Right cardiac atrium (tissue), 5 donors: ENCODE measurements around the gene SPRED2. TPM values are rescaled to one million over a fixed set of nuclear protein-coding genes. Genes with fewer than 3 reads are reported as not detected.

Experiments
- ATAC-seq, 2 donors: fragments of 200-7000 bp; cut with Tn5 transposase; one replicate each; pipeline versions ENCODE4 v1.8.0 to v1.9.1; 2020; ENCODE audit warnings: moderate library complexity in 2 of 2, mild to moderate bottlenecking in 1 of 2
- DNase-seq, 3 donors: peaks; one replicate each; pipeline ENCODE4 v3.0.0-alpha.2; 2020
- H3K27ac ChIP-seq: one replicate; pipeline ENCODE4 v1.5.1; 2013; ENCODE audit warnings: mild to moderate bottlenecking, low read length, control low read depth, moderate library complexity
- H3K27me3 ChIP-seq: one replicate; pipeline ENCODE4 v1.6.1; 2013; ENCODE audit not compliant: control insufficient read depth, insufficient read depth
- H3K4me1 ChIP-seq: one replicate; pipeline ENCODE4 v1.6.1; 2013; ENCODE audit warnings: low read length; ENCODE audit not compliant: control insufficient read depth, insufficient read depth
- H3K4me3 ChIP-seq: one replicate; pipeline ENCODE4 v1.5.1; 2013; ENCODE audit warnings: low read length, control low read depth
- H3K9me3 ChIP-seq: one replicate; pipeline ENCODE4 v1.6.1; 2013; ENCODE audit warnings: low read length; ENCODE audit not compliant: control insufficient read depth
- WGBS: extraction: QIAGEN DNeasy Blood & Tissue Kit; methylation state at CpG from one replicate; pipeline ENCODE4 v1.1.7; 2013; 5-methylcytosine and 5-hydroxymethylcytosine counted together
- intact Hi-C, 4 donors: fragments of 100-400 bp; cut with DNase I; formaldehyde crosslinking; loops; one replicate each; pipeline versions ENCODE4 v1.11.0 to v1.14.0; 2022 to 2023
- polyA plus RNA-seq: library from polyadenylated mRNA; stranded (reverse); fragments of 200-250 nt; gene quantifications from one replicate; pipeline ENCODE4 v1.2.3, GENCODE V29; 2013
- total RNA-seq, 4 donors: library from RNA; stranded (reverse); fragmentation: NEBNext Ultra II Directional; extraction: Animal tissue kit (Norgen Biotek cat#: 25700); gene quantifications; one replicate each; pipeline ENCODE4 v1.2.1, GENCODE V29; 2021
- donor health status: healthy with polysubstance abuse.
- donor health status: DM: no; HTN: yes; CAD: no.
- donor health status: DM: no; HTN: no; CAD: no.
- donor health status: DM: no; HTN: yes; CAD: no; lungs with severe emphysema.
- donor health status: DM: yes; HTN: yes; CAD: no.

SPRED2 gene
- total and polyA plus RNA-seq, 5 donors, result 9.2 to 17.9 (median 15.3) TPM

DNA sequence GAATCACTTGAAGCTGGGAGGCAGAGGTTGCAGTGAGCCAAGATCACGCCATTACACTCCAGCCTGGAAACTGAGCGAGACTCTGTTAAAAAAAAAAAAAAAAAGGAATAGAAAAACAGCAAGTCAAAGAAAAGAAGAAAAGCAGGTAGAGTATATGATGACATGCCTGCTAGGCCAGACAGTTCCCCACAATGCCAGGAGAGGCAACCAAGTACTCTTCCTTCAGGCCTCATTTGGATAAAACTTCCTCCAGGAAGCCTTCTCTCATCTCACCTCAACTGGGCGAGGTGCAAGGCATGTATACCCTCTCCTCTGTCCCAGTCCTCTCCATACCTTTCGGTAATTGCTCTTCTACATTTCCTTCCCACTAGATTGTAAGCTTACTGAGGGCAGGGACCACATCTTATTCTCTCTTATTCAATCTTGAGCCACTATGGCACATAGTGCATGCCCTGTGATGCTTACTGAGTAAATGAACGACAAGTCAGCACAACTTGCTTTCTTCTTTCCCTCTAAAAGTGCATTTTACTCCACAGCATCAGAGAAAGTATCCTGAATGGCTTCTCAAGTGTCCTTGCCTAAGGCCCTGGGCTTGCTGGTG is 10.1 kb upstream of the SPRED2 start:
- intact Hi-C loops, result no loop called here
- DNase-seq (no peak), ATAC-seq (no peak)
- WGBS, result 95% methylated on average over 5 of the region's 5 CpGs
- H3K4me1 ChIP-seq, result no peaks in the 10 kb centered on the region
- no peak overlapping the region for H3K27ac ChIP-seq
- H3K4me3 ChIP-seq, result no peak overlapping the region
- H3K27me3 ChIP-seq, result no peaks in the 10 kb centered on the region
- no peaks in the 10 kb centered on the region for H3K9me3 ChIP-seq

GRCh38 chr2:65438137-65438899 is 5.9 kb upstream of the SPRED2 start:
- intact Hi-C loops, result loop anchor here in 3 of 4 donors (5.0 to 10.0 kb wide), 5 partner anchors 64 to 164 kb away; no protein-coding TSS in a partner anchor
- ATAC-seq, result no peak
- Histone ChIP-seq H3K9me3 (no peaks in the 10 kb centered on the region), H3K4me3 (no peak overlapping the region), H3K27me3 (no peaks in the 10 kb centered on the region), H3K4me1 (peaks cover 6% of the 10 kb centered on the region), H3K27ac (no peak overlapping the region)
- WGBS, result 97% methylated on average over 2 of the region's 2 CpGs
- DNase-seq, result no peak

GRCh38 chr2:65437392-65438135 is 5.2 kb upstream of the SPRED2 start:
- 91% methylated on average over 9 of the region's 9 CpGs for WGBS
- H3K27me3 ChIP-seq, result no peaks in the 10 kb centered on the region
- H3K4me1 ChIP-seq, result peaks cover 6% of the 10 kb centered on the region
- intact Hi-C loops, result loop anchor here in 3 of 4 donors (5.0 to 10.0 kb wide), 5 partner anchors 63 to 163 kb away; no protein-coding TSS in a partner anchor
- H3K4me3 ChIP-seq, result no peak overlapping the region
- DNase-seq (no peak), ATAC-seq (no peak)
- no peak overlapping the region for H3K27ac ChIP-seq
- no peaks in the 10 kb centered on the region for H3K9me3 ChIP-seq

DNA sequence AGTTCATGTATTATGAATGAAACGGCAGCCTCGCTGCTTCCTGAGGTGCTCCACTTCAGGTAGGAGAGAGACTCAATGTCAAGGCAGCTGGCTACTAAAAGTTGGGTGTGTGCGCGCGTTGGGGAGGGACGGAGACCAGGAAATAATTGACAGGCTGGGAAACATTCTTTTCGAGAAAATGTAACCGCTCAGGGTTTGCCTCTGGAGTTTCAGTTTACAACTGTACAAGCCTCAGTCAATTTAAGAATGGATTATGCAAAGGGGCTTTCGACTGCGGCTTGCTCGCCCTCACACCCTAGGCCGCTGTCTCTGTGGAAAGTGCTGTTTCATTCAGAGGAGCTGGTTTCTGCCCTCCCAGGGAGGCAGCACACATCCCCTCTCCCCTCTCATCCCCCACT is 4.4 kb upstream of the SPRED2 start:
- Histone ChIP-seq H3K27me3 (no peaks in the 10 kb centered on the region), H3K27ac (peak overlapping the region; percentile 76), H3K9me3 (no peaks in the 10 kb centered on the region), H3K4me3 (peak overlapping the region; percentile 71), H3K4me1 (peaks cover 6% of the 10 kb centered on the region)
- intact Hi-C loops, result loop anchor here in 3 of 4 donors (5.0 to 10.0 kb wide), 5 partner anchors 62 to 162 kb away; no protein-coding TSS in a partner anchor
- 5% methylated on average over 12 of the region's 12 CpGs for WGBS
- DNase-seq (no peak), ATAC-seq (no peak)

DNA sequence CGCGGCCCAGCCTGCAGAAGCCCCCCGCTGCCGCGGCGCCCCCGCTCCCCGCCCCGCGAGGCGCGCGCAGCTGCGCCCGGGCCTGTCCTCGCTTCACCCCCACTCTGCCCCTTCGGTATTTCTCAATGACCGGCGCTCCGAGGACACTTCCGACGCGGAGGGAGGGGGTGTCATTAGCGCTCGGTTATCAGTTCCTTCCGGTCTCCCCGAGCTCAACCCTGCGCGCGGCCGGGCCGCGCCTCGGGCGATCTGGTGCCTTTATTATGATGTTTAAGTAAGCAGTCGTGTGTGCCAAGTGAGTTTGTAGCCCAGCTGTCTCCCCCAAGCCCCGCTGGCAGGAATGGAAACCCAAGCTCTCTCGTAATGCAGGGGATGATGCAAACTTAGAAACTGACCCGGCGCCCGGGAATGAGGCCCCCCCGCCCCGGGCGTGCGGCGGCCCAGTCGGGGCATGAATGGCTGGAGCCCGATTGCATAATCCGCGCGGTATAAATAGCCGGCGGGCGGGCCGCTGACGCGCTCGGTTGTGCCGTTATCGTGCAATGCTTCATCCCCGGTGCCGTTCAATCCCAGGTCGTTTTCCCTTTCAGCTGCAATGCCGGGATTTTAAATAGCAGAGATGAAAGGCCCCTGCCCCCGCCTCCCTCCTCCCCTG is 3.9 kb upstream of the SPRED2 start:
- Histone ChIP-seq H3K27ac (peak overlapping the region; percentile 76), H3K27me3 (no peaks in the 10 kb centered on the region), H3K4me1 (peaks cover 6% of the 10 kb centered on the region), H3K4me3 (peak overlapping the region; percentile 71), H3K9me3 (no peaks in the 10 kb centered on the region)
- ATAC-seq, result peak; percentile 83 to 84
- WGBS, result under 1% methylated on average over 65 of the region's 65 CpGs
- DNase-seq, result peak; percentile 95 to 97 (median 96)
- intact Hi-C loops, result loop anchor here in 3 of 4 donors (5.0 to 10.0 kb wide), 5 partner anchors 61 to 161 kb away; no protein-coding TSS in a partner anchor

DNA sequence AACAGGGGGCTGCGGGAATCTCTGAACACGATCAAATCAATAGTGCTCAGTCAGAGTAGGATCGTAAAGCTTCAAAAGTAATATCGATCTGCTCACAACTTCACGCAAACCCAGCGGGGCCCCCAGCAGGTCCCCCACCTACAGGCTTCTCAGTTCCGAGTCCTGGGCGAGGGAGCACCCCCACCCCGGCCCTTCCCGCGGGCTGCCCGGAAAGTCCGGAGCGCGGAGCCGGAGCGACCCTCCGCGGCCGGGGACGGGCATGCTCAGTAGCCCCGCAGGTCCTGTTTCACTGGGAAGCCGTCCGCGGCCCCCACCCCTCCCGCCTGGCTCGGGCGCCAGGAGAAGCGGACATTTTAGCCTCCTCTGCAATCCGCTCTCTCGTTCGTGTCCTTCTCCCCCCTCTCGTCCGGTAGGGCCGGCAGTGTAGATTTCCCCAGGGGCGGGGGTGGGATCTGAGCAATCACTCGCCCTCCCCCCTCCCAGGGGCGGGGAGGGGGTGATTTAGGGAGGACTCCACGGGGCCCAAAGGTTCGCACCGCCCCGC is 3.3 kb upstream of the SPRED2 start:
- intact Hi-C loops, result loop anchor here in 3 of 4 donors (5.0 to 10.0 kb wide), 5 partner anchors 61 to 161 kb away; no protein-coding TSS in a partner anchor
- Histone ChIP-seq H3K9me3 (no peaks in the 10 kb centered on the region), H3K27me3 (no peaks in the 10 kb centered on the region), H3K4me1 (peaks cover 6% of the 10 kb centered on the region), H3K27ac (peak overlapping the region; percentile 76), H3K4me3 (peak overlapping the region; percentile 71)
- WGBS, result under 1% methylated on average over 41 of the region's 42 CpGs
- ATAC-seq (peak; percentile 67 to 79), DNase-seq (peak; percentile 90 to 96 (median 95))

DNA sequence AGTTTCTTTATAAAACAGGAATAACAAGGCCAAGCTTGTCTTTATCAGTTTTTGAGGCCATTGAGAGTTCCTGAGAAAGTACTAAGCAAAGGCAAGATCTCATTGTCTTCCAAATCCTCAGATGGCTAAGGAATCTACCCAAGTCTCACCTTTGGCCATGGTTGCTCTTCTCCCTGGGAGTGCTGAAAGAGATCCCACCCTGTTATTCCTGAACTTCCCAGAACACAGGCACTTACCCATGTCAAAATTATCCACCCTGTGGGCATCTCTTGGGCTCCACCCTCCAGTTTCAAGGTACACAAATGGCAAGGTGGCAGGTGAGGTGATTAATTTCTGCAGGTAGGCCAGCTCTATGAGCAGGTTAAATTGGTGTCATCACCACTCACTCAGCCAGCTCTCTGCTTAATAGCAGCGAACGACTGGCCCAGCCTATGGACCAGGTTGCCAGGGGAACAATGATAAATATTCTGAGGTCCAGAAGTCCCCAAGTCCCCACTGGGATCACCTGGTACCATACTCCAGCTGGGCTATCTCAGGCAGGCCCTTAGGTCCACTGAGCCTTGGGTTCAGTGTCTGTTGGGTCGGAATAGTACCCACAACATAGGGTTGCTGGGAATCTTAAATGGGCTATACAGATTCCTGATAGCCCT is 2.3 kb upstream of the SPRED2 start:
- peaks cover 6% of the 10 kb centered on the region for H3K4me1 ChIP-seq
- ATAC-seq (no peak), DNase-seq (no peak)
- intact Hi-C loops, result loop anchor here in 3 of 4 donors (5.0 to 10.0 kb wide), 6 partner anchors 60 to 167 kb away; no protein-coding TSS in a partner anchor
- no peaks in the 10 kb centered on the region for H3K9me3 ChIP-seq
- no peak overlapping the region for H3K27ac ChIP-seq
- no peaks in the 10 kb centered on the region for H3K27me3 ChIP-seq
- WGBS, result 56% methylated on average over 3 of the region's 3 CpGs
- H3K4me3 ChIP-seq, result no peak overlapping the region

DNA sequence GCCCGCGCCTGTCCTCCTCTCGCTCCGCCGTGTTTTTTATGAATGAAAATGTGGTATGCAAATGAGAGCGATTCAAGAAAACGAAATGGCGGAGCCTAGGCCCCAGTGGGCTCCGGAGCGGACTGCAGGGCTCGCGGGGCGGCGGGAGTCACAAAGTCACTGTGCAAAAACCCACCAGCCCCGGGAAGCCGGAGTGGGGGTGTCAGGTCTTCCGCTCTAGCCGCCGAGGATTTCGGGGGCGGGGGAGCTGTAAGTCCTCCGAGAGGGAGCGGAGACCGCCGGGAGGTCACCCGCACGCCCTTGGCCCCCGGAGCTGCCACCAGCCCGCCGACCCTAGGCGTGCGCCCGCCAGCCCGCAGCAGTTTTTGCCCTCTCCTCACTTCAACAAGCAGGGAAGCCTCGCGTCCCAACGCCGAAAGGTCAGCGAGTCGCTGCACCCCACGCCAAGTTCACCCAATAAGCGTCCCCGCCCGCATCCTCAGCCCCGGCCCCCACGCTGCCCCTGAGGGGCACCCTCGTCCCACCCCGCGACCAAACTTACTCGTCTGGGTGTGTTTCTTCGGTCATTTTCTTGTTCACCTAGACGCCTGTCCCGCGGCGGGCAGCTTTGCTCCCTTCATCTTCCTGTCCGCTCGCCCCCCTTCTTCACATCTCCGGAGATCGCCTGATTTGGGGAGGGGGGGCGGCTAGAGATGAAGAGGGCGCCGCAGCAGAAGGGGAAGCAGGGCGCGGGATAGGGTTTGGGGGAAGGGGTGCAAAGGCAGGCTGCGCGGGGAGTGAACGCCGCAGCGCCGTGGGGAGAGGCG is 775 bp downstream of the SPRED2 start:
- DNase-seq (peak; percentile 46 to 77 (median 74)), ATAC-seq (peak in 1 of 2 donors; percentile 1)
- H3K9me3 ChIP-seq, result no peaks in the 10 kb centered on the region
- no peaks in the 10 kb centered on the region for H3K27me3 ChIP-seq
- H3K4me1 ChIP-seq, result peaks cover 4% of the 10 kb centered on the region
- intact Hi-C loops, result loop anchor here in 3 of 4 donors (5.0 to 10.0 kb wide), 6 partner anchors 57 to 164 kb away; no protein-coding TSS in a partner anchor
- under 1% methylated on average over 71 of the region's 71 CpGs for WGBS
- peak overlapping the region; percentile 83 for H3K27ac ChIP-seq
- peak overlapping the region; percentile 93 for H3K4me3 ChIP-seq
